Suppressor macrophage (primary cell): ENCODE results near the gene ZNF35.
A peak's percentile ranks its signal among the peaks of the same experiment; 100 is the strongest.

Source experiments
- DNase-seq, 4 experiments: peaks; one replicate each; pipeline ENCODE4 v3.0.0-alpha.2; 2020 to 2022

Gene ZNF35

DNA sequence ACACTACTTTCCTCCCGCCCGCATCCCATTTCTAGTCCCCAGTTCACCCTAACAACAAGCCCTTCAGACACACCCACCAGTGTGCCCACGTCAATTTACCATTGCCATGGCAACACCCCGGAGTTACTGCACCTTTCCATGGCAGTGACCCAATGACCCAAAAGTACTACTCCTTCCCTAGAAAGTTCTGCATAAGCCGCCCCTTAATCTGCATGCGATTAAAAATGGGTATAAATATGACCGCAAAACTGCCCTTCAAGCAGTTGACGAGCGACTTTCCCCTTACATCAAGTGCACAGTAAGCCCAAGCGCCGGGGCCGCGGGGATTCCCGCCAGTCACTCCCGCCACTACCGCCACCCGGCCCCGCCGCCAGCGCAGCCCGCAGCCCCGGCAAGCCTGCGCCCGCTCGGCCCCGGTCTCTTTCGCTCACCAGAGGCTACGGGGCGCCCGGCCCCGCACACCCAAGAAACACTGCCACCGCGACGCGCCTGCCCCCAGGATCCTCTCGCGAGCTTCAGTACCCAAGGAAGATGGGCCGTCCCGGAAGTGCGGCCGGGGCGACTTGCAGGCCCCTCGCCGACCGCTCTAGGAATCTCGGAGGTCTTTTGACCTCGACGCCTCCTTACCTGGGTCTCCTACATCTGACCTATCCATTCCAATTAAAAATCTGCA lies 36.7 kb downstream of the ZNF35 start:
- DNase-seq = peak; percentile 31 to 76 (median 57)

DNA sequence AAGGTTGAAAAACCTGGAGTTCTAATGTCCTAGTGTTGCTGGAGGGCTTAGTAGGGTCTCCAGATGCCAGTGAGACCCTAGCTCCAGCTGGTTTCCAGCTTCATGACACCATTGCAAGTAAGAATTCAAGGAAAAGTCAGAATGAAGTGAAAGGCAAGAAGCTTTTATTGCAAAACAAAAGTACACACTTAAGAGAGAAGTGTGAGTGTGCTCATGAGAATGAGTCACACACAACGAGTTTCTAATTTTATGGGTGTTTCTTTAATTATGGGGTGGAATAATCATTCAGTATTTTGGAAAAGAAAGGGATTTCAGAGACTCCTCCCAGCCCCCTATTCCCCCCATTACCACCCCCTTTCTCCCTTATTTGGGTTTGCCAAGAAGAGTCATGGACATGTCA lies 39.4 kb downstream of the ZNF35 start:
- no peak for DNase-seq
